HTERT RPE-1 (cell line): ENCODE measurements around the gene TSPAN12.

ENCODE experiments used
- in situ Hi-C: fragments of 300-500 bp; cut with MboI; formaldehyde crosslinking; loops from 4 replicates; pipeline ENCODE4 v1.14.3; 2020; ENCODE audit warnings: low sequenced_read_pairs

TSPAN12 gene

DNA sequence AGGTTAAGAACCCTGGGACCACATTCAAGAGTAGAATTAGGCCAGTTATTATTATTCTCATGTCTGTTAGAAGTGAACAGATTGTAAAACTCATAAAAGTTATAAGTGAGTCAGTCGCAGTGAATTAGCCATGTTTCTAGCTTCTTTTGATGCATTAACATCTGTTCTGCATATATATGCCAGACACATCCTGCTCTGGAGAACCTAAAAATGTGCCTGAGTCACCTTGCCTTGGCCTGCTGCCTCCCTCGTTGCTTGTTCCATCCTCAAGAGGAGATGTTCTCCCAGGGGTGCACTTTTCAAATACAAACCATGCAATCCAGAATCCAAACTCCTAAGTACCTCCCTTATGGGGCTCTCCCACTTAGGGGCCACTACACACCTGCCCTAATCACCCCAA, 14.8 kb downstream of the TSPAN12 start:
- in situ Hi-C loops, result no loop called here

GRCh38 chr7:120842121-120842621, 15.8 kb downstream of the TSPAN12 start:
- in situ Hi-C loops, result no loop called here

- in situ Hi-C loops, result no loop called here
Measured at GRCh38 chr7:120841608-120842007, 16.3 kb downstream of the TSPAN12 start.

DNA sequence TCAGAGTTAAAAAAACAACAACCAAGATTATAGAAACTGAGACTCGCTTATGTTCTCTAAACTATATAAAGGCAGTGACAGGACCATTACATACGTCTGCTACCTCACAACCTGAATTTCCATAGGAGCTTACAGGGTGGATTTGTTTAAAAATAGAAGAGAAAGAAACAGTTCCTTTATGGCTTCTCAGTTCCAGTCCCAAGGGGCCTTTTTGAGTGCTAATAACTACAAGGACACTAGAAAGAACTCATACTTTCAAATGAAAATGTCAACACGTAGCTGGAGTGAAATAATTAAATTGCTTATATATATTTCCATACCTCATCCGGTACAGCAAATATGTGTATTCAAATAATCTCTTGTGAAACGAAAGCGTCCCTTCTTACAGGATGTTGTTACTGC, 19.7 kb downstream of the TSPAN12 start:
- in situ Hi-C loops, result no loop called here

DNA sequence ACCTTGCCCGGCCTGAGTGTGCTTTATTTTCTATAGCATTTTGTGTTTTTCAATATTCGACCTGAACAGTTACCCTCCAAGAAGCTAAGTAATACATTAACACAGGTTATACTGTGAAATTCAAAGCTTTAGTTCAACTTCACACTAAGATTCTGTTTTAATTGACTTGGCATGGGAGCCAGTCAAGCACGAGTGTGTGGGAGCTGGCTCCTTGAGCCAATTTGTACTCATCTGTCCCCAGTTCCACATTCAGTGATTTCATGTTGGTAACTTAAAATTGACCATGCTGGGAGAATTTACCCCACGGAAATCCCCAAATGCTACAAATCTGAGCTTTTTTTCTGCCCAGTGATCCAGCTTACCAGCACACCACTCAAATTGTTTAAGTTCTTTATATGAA, 20.3 kb downstream of the TSPAN12 start:
- in situ Hi-C loops, result no loop called here

GRCh38 chr7:120836556-120837115, 21.3 kb downstream of the TSPAN12 start:
- in situ Hi-C loops, result no loop called here

DNA sequence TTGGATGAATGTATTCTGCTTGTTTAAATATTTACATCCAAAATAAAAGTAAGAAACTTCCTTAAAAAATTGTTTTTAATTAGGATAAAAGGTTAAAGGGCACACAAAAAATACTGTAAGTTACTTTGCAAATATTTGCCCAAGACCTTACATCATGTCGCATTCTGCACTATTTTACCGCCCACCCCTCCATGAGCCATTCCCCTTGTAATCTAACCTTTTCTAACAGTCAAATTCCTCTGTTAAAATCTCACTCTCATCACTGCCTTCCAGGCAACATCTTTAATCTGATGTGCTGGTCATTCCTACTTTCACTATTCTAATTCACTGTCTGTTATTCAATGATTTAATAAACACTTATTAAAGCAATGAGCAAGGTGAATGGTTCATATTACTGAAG, 23.2 kb downstream of the TSPAN12 start:
- in situ Hi-C loops, result no loop called here

DNA sequence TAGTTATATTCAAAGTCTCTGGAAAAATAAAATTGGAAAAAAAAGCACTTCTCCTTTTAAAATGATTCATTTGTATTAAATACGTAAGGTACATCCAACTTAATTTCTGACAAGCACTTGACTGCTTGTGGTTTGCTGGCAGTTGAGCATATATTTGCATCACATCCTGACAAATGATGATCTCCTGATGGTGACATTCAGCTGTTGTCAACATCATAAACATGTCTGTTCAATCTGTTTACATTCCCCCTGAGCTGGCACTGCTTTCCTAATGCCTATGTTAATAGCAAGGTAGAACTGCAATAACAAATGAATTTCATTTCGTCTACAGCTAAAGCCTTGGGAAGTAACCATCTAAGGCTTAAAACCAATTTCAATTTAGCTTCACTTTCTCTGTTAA, 24.4 kb downstream of the TSPAN12 start:
- in situ Hi-C loops, result no loop called here

- in situ Hi-C loops, result no loop called here
Measured at GRCh38 chr7:120832803-120833202, 25.1 kb downstream of the TSPAN12 start.

DNA sequence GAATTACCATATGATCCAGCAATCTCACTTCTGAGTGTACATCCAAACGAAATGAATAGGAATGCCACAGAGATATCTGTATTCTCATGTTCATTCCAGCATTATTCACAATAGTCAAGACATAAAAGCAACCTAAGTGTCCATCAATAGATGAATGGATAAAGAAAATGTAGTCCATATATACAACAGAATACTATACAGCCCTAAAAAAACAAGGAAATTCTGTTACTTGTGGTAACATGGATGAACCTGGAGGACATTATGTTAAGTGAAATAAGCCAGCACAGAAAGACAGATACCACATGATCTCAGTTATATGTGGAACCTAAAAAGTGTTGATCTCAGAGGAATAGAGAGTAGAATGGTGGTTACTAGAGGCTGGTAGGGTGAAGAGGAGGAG, 26.7 kb downstream of the TSPAN12 start:
- in situ Hi-C loops, result no loop called here

DNA sequence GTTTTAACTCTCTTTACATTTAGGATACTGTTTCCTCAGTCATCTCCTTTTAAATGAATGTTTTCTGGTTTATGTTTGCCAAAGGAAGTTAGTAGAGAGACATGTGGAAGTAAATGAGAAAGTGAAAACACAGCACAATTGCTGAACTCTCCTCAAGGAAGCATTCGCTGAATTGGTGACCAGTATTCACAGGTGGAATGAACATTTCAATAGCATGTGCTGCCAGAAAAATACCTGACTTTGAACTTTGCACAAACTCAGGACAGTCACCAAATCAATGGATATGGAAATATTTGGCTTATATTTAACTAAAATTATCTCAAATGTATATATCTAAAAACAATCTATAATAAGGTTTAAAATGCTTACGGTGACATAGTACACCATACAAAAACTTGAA, 28.5 kb downstream of the TSPAN12 start:
- in situ Hi-C loops, result no loop called here

- in situ Hi-C loops, result no loop called here
Measured at GRCh38 chr7:120828528-120828927, 29.4 kb downstream of the TSPAN12 start.

GRCh38 chr7:120827371-120828118, 30.4 kb downstream of the TSPAN12 start:
- in situ Hi-C loops, result no loop called here

- in situ Hi-C loops, result no loop called here
Measured at GRCh38 chr7:120825576-120825975, 32.4 kb downstream of the TSPAN12 start.

- in situ Hi-C loops, result no loop called here
Measured at GRCh38 chr7:120825152-120825551, 32.8 kb downstream of the TSPAN12 start.

DNA sequence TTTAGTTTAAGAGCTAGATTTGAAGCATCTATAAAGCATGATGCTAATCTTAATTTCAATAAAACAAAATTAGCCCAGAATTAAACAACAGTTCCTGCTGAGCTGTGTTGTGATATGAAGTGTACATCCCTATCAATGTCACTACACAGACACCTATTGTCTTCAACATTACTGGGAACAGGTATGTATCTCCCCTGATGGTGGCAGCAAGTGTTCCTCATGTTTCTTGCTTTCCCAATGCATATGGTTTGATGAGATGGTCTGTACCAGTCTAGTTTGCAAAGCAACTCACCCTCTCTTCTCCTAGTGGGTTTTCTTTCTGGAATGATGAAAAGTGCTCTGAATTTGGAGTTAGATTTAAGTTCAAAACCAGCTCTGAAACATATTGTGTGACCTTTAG, 38.1 kb downstream of the TSPAN12 start:
- in situ Hi-C loops, result no loop called here

GRCh38 chr7:120817851-120818250, 40.1 kb downstream of the TSPAN12 start:
- in situ Hi-C loops, result no loop called here

- in situ Hi-C loops, result no loop called here
Measured at GRCh38 chr7:120814253-120814939, 43.5 kb downstream of the TSPAN12 start.

DNA sequence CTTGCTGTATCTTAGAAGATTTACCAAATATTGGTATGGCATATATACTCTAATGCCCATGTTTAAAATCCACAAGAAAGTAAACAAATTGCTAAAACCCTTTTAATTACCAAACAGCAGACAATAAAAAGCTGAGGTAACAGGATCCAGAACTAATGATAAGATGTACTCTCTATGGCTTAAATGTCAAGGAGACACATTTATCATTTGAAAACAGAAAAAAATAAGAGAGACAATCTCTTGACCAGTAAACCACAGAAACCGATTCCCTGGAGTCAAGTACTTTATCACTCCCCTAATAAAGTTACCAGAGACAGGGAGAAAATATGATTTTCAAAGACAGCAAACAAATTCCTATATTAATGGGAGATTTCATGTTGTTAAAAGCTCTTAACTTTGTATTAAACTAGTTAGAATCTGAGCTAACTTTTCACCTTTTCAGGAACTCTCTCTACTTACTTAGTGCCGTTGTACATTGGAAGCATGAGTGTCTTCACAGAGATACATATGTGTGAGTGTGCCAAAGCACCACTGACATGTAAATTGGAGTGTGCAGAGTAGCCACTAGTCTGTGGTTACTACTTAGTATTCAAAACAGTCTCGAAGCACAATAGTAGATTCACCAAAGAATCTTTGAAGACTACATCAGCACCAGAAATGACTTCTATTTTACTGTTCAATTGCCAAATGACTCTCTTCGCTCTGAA, 44.2 kb downstream of the TSPAN12 start:
- in situ Hi-C loops, result no loop called here

GRCh38 chr7:120813089-120813488, 44.9 kb downstream of the TSPAN12 start:
- in situ Hi-C loops, result no loop called here

- in situ Hi-C loops, result no loop called here
Measured at GRCh38 chr7:120809260-120809659, 48.7 kb downstream of the TSPAN12 start.
